SK-N-MC (cell line): ENCODE data around the gene ZEB2.
A peak's percentile ranks its signal among the peaks of the same experiment; 100 is the strongest.

Experiments used
- DNase-seq: peaks from one replicate; pipeline ENCODE4 v3.0.0-alpha.2; 2011; ENCODE audit warnings: low read depth, low spot score
- H3K27ac ChIP-seq: fragments of 200-600 bp; sonication (generic); 2 replicates; pipeline ENCODE4 v1.5.1; 2016; ENCODE audit warnings: mixed run types
- H3K36me3 ChIP-seq: fragments of 200-600 bp; sonication (generic); 2 replicates; pipeline ENCODE4 v1.6.1; 2017; ENCODE audit warnings: antibody characterized with exemption, low read length, mixed read lengths; ENCODE audit not compliant: insufficient read depth
- H3K4me3 ChIP-seq: fragments of 200-600 bp; sonication (generic); 2 replicates; pipeline ENCODE4 v1.5.1; 2016
- H3K9ac ChIP-seq: fragments of 200-600 bp; sonication (generic); 2 replicates; pipeline ENCODE4 v1.8.0; 2017; ENCODE audit warnings: mixed run types, mixed read lengths; ENCODE audit not compliant: insufficient read length
- H3K9me3 ChIP-seq: fragments of 200-600 bp; sonication (generic); 2 replicates; pipeline ENCODE4 v1.6.1; 2017; ENCODE audit warnings: low read depth, mild to moderate bottlenecking, antibody characterized with exemption, low read length, moderate library complexity, mixed read lengths
- EZH2 ChIP-seq: fragments of 200-600 bp; sonication (generic); IDR thresholded peaks from one replicate; pipeline ENCODE4 v1.6.1; 2017; ENCODE audit warnings: antibody characterized with exemption
- FOXP2 ChIP-seq: optimal IDR thresholded peaks from 2 replicates; pipeline ENCODE3; 2011; ENCODE audit warnings: mild to moderate bottlenecking, moderate library complexity; ENCODE audit not compliant: insufficient read depth; ENCODE audit errors: extremely low read length, control extremely low read depth
- POLR2AphosphoS5 ChIP-seq: IDR thresholded peaks from 2 replicates; pipeline ENCODE4 v1.6.1; 2012; ENCODE audit warnings: mild to moderate bottlenecking, low read depth, low read length, borderline replicate concordance

ZEB2 gene

GRCh38 chr2:144477281-144477956, 42.5 kb downstream of the ZEB2 start:
- Histone ChIP-seq H3K27ac (peak overlapping the region; percentile 72; the same call in 1 of the 2 replicates), H3K4me3 (no peak overlapping the region; the same call in 1 of the 2 replicates), H3K36me3 (peaks cover 76% of the 10 kb centered on the region), H3K9ac (no peak overlapping the region), H3K9me3 (no peaks in the 10 kb centered on the region)
- DNase-seq: no peak
- no peak for TF ChIP-seq POLR2AphosphoS5

GRCh38 chr2:144476682-144477081, 43.2 kb downstream of the ZEB2 start:
- H3K36me3 ChIP-seq: peaks cover 77% of the 10 kb centered on the region
- no peaks in the 10 kb centered on the region for H3K9me3 ChIP-seq
- no peak for DNase-seq
- no peak overlapping the region for H3K27ac ChIP-seq
- no peak overlapping the region for H3K9ac ChIP-seq
- no peak for TF ChIP-seq EZH2
- TF ChIP-seq FOXP2: no peak
- no peak for TF ChIP-seq POLR2AphosphoS5
- no peak overlapping the region for H3K4me3 ChIP-seq

- H3K36me3 ChIP-seq: peaks cover 87% of the 10 kb centered on the region
- DNase-seq: no peak
- peak overlapping the region; percentile 56 for H3K27ac ChIP-seq
- no peak overlapping the region for H3K4me3 ChIP-seq
- H3K9me3 ChIP-seq: no peaks in the 10 kb centered on the region
- no peak for TF ChIP-seq FOXP2
- no peak for TF ChIP-seq POLR2AphosphoS5
- TF ChIP-seq EZH2: no peak
- no peak overlapping the region for H3K9ac ChIP-seq
Measured at GRCh38 chr2:144475569-144476275, 44.2 kb downstream of the ZEB2 start.

GRCh38 chr2:144475044-144475443, 44.9 kb downstream of the ZEB2 start:
- Histone ChIP-seq H3K9ac (no peak overlapping the region), H3K36me3 (peaks cover 92% of the 10 kb centered on the region), H3K27ac (no peak overlapping the region; the same call in none of the 2 replicates), H3K9me3 (no peaks in the 10 kb centered on the region), H3K4me3 (no peak overlapping the region)
- TF ChIP-seq POLR2AphosphoS5: no peak
- no peak for TF ChIP-seq FOXP2
- DNase-seq: no peak

GRCh38 chr2:144474017-144474416, 45.9 kb downstream of the ZEB2 start:
- TF ChIP-seq EZH2 (no peak), POLR2AphosphoS5 (no peak), FOXP2 (no peak)
- Histone ChIP-seq H3K27ac (no peak overlapping the region), H3K36me3 (peaks cover 95% of the 10 kb centered on the region), H3K4me3 (no peak overlapping the region), H3K9me3 (no peaks in the 10 kb centered on the region), H3K9ac (no peak overlapping the region)
- DNase-seq: no peak

- Histone ChIP-seq H3K9me3 (no peaks in the 10 kb centered on the region), H3K36me3 (peaks cover 95% of the 10 kb centered on the region), H3K4me3 (no peak overlapping the region), H3K9ac (no peak overlapping the region), H3K27ac (no peak overlapping the region)
- no peak for DNase-seq
- no peak for TF ChIP-seq FOXP2
- TF ChIP-seq EZH2: no peak
Measured at GRCh38 chr2:144472911-144473310, 47.0 kb downstream of the ZEB2 start.

GRCh38 chr2:144472046-144472412, 47.9 kb downstream of the ZEB2 start:
- no peaks in the 10 kb centered on the region for H3K9me3 ChIP-seq
- peak overlapping the region; percentile 73; the same call in 1 of the 2 replicates for H3K27ac ChIP-seq
- H3K36me3 ChIP-seq: peaks cover 86% of the 10 kb centered on the region
- TF ChIP-seq POLR2AphosphoS5: no peak
- no peak for TF ChIP-seq FOXP2
- no peak for TF ChIP-seq EZH2
- no peak overlapping the region for H3K9ac ChIP-seq
- H3K4me3 ChIP-seq: no peak overlapping the region
- DNase-seq: no peak

- no peaks in the 10 kb centered on the region for H3K9me3 ChIP-seq
- no peak overlapping the region for H3K4me3 ChIP-seq
- no peak for TF ChIP-seq POLR2AphosphoS5
- no peak for TF ChIP-seq FOXP2
- TF ChIP-seq EZH2: no peak
- peaks cover 87% of the 10 kb centered on the region for H3K36me3 ChIP-seq
- H3K9ac ChIP-seq: peak overlapping the region; percentile 28
- peak overlapping the region; percentile 73 for H3K27ac ChIP-seq
- no peak for DNase-seq
Measured at GRCh38 chr2:144471305-144472045, 48.4 kb downstream of the ZEB2 start.
